Mucosa of stomach (tissue), 1 donor: ENCODE results near the gene DNAH2.
A peak's percentile ranks its signal among the peaks of the same experiment; 100 is the strongest.

Experiments
- H3K27me3 ChIP-seq: one replicate; pipeline ENCODE4 v1.7.0; 2013; ENCODE audit warnings: mild to moderate bottlenecking, low read length; ENCODE audit not compliant: control insufficient read depth, insufficient read depth
- H3K36me3 ChIP-seq: one replicate; pipeline ENCODE4 v1.7.0; 2013; ENCODE audit warnings: low read length; ENCODE audit not compliant: control insufficient read depth, insufficient read depth
- H3K4me1 ChIP-seq: one replicate; pipeline ENCODE4 v1.7.0; 2013; ENCODE audit warnings: mild to moderate bottlenecking, low read length; ENCODE audit not compliant: control insufficient read depth, insufficient read depth
- H3K4me3 ChIP-seq: one replicate; pipeline ENCODE4 v1.7.0; 2013; ENCODE audit warnings: low read length
- H3K9ac ChIP-seq: one replicate; pipeline ENCODE4 v1.7.0; 2013; ENCODE audit warnings: mild to moderate bottlenecking, low read length, moderate library complexity
- H3K9me3 ChIP-seq: one replicate; pipeline ENCODE4 v1.7.0; 2013; ENCODE audit warnings: mild to moderate bottlenecking, low read length, moderate library complexity; ENCODE audit not compliant: control insufficient read depth
- donor health status: Pancreatic carcinoma.

DNAH2 gene

DNA sequence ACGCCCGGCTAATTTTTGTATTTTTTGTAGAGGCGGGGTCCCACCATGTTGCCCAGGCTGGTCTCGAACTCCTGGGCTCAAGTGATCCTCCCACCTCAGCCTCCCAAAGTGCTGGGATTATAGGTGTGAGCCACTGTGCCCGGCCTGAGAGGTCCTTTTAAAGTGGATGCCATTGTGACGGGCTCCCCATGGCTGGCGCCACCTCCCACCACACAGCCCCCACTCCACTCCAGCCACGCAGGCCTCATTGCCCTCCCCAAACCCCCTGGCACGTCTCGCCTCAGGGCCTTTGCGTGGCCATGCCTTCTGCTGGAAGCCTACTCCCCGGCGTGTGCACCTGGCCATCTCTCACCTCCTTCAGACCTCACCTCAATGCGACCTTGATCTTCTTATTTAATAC, 104.6 kb downstream of the DNAH2 start:
- Histone ChIP-seq H3K36me3 (no peaks in the 10 kb centered on the region), H3K27me3 (no peaks in the 10 kb centered on the region), H3K9me3 (no peaks in the 10 kb centered on the region), H3K4me3 (no peak overlapping the region), H3K9ac (no peak overlapping the region), H3K4me1 (peaks cover 4% of the 10 kb centered on the region)

DNA sequence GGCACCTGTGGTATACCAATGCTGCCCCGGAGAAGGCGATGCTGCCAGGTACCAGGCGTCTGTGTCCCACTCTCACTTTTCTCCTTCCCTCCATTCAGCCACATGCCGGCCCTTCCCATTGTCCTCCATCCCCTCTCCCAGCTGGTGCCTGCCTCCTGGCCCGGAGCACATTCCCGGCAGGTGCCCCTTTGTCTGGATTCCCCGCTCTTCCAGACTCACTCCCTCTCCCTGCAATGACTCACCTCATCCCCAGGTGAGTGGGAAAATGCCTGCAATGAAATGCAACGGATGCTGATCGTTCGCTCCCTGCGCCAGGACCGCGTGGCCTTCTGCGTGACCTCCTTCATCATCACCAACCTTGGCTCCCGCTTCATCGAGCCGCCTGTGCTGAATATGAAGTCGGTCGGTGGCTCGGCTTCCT, 106.0 kb downstream of the DNAH2 start:
- Histone ChIP-seq H3K9me3 (no peaks in the 10 kb centered on the region), H3K9ac (no peak overlapping the region), H3K27me3 (no peaks in the 10 kb centered on the region), H3K36me3 (no peaks in the 10 kb centered on the region), H3K4me3 (no peak overlapping the region), H3K4me1 (peaks cover 4% of the 10 kb centered on the region)

DNA sequence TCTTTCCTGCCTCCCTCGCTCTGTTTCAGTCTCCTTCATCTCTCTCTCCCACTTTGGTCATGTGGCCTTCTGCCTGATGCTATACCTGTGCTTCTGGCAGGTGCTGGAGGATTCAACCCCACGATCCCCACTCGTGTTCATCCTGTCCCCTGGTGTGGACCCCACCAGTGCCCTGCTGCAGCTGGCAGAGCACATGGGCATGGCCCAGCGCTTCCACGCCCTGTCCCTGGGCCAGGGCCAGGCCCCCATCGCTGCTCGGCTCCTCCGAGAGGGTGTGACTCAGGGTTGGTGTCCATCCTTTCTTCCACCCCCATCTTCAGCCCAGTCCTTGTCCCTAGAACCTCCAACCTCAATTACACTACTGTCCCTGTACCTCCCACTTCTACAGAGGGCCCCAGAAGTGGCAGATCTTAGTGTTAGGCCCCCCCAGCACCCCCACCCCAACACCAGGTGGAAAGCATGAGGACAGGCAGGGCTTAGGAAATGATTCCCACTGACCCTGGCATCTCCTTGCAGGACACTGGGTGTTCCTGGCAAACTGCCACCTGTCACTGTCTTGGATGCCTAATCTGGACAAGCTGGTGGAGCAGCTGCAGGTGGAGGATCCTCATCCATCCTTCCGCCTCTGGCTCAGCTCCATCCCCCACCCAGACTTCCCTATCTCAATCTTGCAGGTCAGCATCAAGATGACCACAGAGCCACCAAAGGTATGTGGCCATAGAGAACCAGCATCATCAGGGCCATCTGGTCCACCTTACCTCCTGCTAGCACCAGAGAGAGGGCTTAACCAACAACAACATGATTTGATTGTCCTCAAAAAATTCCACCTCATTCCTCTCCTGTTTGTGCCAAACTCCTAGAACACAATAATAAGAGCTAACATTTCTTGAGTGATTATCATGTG, 106.7 kb downstream of the DNAH2 start:
- no peaks in the 10 kb centered on the region for H3K36me3 ChIP-seq
- H3K9ac ChIP-seq = no peak overlapping the region
- no peaks in the 10 kb centered on the region for H3K27me3 ChIP-seq
- H3K4me3 ChIP-seq = no peak overlapping the region
- H3K4me1 ChIP-seq = peaks cover 4% of the 10 kb centered on the region
- no peaks in the 10 kb centered on the region for H3K9me3 ChIP-seq

DNA sequence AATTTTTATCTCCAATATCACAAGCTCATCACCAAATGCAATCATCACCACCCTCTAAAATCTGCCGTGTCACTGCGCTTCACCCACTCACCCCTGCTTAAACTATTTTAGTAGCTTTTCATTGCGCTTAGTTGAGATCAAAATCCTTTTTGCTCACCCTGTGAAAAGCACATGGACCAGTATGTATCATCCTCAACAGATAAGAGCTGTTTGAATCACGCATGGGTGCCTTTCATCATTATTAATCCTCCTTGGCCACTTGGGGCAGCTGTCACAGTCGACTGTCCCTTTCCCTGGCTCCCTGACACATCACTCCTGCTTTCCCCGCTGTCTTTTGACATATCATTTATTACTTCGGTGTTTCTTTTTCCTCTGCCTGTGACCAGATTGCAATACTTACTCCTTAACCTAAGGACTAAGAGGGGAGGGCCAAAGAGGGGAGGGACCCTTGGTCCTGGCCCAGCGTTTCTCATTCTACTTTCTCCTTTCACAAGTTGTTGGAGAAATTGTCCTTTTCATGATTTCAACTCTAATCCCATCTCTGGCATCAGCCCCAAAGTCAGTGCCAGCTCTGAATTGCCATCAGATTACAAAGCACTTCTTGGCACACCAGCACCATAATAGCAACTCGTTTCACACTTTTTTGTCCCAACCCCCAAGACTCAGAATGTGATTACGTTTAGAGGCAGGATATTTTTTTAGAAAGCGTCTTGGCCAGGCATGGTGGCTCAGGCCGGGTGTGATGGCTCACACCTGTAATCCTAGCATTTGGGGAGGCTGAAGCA, 107.9 kb downstream of the DNAH2 start:
- H3K9me3 ChIP-seq = no peaks in the 10 kb centered on the region
- H3K36me3 ChIP-seq = no peaks in the 10 kb centered on the region
- peaks cover 4% of the 10 kb centered on the region for H3K4me1 ChIP-seq
- no peaks in the 10 kb centered on the region for H3K27me3 ChIP-seq
- no peak overlapping the region for H3K4me3 ChIP-seq
- H3K9ac ChIP-seq = no peak overlapping the region

DNA sequence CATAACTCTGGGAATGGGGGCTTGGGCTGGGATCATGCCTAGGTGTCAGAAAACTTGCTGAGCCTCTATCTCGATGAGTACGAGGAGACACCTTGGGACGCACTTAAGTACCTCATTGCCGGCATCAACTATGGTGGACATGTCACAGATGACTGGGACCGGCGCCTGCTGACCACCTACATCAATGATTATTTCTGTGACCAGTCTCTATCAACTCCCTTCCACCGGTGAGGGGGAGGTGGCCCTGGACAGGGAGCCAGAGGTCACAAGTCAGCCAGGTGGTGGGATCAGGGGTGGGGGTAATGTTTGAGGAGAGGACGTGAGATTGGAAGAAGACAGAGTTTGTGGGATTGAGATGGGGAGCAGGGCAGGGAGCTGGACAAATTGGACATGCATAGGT, 113.1 kb downstream of the DNAH2 start:
- Histone ChIP-seq H3K27me3 (peaks cover 5% of the 10 kb centered on the region), H3K36me3 (no peaks in the 10 kb centered on the region), H3K9ac (no peak overlapping the region), H3K4me1 (peaks cover 8% of the 10 kb centered on the region), H3K9me3 (no peaks in the 10 kb centered on the region), H3K4me3 (no peak overlapping the region)

DNA sequence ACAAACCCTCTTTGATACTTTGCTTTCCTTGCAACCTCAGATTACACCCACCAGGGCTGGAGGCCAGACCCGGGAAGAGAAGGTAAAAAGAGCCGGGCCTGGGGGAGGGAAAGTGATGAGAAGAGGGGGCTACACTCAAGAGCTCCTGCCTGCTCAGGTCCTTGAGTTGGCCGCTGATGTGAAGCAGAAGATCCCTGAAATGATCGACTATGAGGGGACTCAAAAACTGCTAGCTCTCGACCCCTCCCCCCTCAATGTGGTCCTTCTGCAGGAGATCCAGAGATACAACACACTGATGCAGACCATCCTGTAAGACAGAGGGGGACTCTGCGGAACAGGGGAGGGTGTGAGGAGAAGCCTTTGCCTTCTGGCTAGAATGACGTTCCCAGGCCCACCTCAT, 113.7 kb downstream of the DNAH2 start:
- no peak overlapping the region for H3K4me3 ChIP-seq
- H3K27me3 ChIP-seq = peaks cover 5% of the 10 kb centered on the region
- H3K9ac ChIP-seq = no peak overlapping the region
- no peaks in the 10 kb centered on the region for H3K36me3 ChIP-seq
- peaks cover 8% of the 10 kb centered on the region for H3K4me1 ChIP-seq
- no peaks in the 10 kb centered on the region for H3K9me3 ChIP-seq

DNA sequence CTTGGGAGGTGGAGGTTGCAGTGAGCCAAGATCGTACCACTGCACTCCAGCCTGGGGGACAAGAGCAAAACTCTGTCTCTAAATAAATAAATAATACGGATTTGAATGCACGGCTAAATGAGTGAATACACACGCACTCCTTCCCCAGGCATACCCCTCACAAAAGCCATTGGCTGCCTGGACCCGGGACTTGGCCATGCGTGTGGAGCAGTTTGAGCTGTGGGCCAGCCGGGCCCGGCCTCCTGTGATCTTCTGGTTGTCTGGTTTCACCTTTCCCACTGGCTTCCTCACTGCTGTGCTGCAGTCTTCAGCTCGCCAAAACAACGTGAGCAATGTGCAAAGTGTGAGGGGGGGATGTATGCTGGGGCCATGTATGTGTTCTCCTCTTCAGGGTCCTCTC, 114.9 kb downstream of the DNAH2 start:
- Histone ChIP-seq H3K4me1 (peaks cover 16% of the 10 kb centered on the region), H3K36me3 (no peaks in the 10 kb centered on the region), H3K27me3 (peaks cover 5% of the 10 kb centered on the region), H3K9ac (no peak overlapping the region), H3K4me3 (no peak overlapping the region), H3K9me3 (no peaks in the 10 kb centered on the region)

DNA sequence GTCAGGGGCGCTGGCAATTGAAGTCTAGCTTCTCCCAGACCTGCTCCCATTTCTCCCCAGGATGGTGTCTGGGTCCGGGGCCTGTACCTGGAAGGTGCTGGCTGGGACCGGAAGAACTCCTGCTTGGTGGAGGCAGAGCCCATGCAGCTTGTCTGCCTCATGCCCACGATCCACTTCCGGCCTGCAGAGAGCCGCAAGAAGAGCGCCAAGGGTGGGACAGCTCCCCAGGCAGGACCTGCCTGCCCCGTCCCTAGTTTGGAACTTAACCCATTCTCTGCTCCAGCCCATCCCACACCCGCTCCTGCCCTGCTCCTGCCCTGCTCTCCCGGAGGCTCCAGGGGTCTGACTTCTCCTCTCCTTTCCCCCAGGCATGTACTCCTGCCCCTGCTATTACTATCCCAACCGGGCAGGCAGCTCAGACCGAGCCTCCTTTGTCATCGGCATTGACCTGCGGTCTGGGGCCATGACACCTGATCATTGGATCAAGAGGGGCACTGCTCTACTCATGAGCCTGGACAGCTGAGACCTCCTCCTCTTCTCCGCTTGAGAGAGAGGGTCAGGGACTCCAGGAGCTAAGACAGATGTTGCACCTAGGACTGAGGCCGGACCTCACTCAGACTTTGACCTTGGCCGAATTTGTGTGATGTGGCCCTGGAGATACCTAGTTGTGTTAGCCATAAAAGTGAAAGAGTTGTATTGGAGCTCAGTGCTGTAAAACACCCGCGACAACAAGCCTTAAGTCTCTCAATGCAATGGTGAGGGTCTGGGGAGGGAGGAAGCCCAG, 115.7 kb downstream of the DNAH2 start:
- no peaks in the 10 kb centered on the region for H3K36me3 ChIP-seq
- peaks cover 5% of the 10 kb centered on the region for H3K27me3 ChIP-seq
- H3K9me3 ChIP-seq = no peaks in the 10 kb centered on the region
- peaks cover 18% of the 10 kb centered on the region for H3K4me1 ChIP-seq
- H3K9ac ChIP-seq = peak overlapping the region; percentile 41
- H3K4me3 ChIP-seq = peak overlapping the region; percentile 11

DNA sequence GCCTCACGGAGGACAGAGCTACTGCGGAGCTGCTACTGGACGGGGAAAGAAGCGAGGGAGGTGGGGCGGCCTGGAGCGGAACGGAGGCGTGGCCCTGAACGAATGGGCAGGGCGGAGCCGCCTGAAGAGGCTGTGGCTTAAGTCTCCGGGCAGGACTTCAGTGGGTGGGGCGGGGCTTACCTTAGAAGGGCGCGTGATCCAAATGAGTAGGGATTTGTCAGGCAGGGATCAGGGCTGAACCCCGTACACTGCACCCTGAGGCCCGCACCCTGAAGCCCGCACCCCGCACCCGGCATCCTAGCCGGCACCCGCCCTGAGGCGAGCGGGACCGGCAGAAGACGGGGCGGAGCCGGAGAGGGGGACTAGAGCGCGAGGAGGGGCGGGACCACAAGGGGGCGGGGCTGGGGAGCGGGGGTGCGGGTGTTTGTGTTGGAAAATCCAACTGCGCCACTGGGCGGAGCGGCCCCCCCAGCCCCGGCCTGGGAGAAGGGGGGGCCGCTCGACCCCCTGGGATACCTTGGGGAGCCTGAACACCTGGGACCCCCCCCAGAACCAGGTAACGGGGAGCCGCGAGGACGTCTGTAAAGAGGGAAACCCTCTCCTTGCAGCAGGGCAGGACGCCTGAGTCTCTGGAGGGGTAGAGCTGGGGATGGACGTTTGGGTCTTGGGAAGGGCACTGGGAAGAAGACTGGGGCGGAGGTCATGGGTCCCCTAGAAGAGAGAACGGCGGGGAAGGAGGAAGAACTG, 116.4 kb downstream of the DNAH2 start, which contains the start of gene KDM6B:
Gene KDM6B (plus strand): TSS at position 423 of the 747 bp plus-strand sequence. CDS start 11,338 bp downstream, outside the sequence.
- Histone ChIP-seq H3K36me3 (no peaks in the 10 kb centered on the region), H3K9ac (peak within 1 kb of the TSS; percentile 90), H3K9me3 (no peaks in the 10 kb centered on the region), H3K4me1 (peaks cover 24% of the 10 kb centered on the region), H3K4me3 (peak within 1 kb of the TSS; percentile 69), H3K27me3 (peaks cover 5% of the 10 kb centered on the region)

DNA sequence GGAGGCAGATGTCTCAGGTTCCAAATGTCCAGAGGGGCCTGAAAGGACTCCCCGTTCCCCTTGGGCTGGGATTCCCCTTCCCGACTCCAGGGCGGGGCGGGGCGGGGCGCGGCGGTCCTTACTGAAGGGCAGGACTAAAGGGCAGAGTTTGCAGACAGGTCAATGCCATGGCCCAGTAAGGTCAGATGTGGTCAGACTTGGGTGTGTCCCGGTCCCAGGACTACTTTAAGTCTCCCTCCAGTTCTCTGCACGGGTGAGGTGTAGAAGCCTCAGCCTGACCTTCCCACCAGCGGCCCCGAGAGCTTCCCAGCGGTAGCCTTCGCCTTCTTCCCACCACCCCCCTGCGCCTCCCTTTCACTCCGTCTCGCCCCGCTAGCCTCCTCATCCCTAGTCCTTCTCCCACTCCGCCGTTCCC, 117.0 kb downstream of the DNAH2 start:
- Histone ChIP-seq H3K4me3 (peak overlapping the region; percentile 69), H3K4me1 (peaks cover 29% of the 10 kb centered on the region), H3K27me3 (peaks cover 5% of the 10 kb centered on the region), H3K36me3 (no peaks in the 10 kb centered on the region), H3K9me3 (no peaks in the 10 kb centered on the region), H3K9ac (peak overlapping the region; percentile 90)
